ENCODE measurements around the gene HPS5.

- TF ChIP-seq RCOR1 (IDR thresholded peaks at IDR 0.05; ENCODE audit: insufficient replicate concordance, low read length): no peak
- no peak for TF ChIP-seq POLR2A (IDR thresholded peaks at IDR 0.05; ENCODE audit: low read depth, low read length)
- TF ChIP-seq BHLHE40 (IDR thresholded peaks at IDR 0.05; ENCODE audit: low read depth, low read length): no peak
- no peak for TF ChIP-seq RAD21 (IDR thresholded peaks at IDR 0.05; ENCODE audit: low read length)
- no peak for TF ChIP-seq CTCF (conservative IDR thresholded peaks at IDR 0.05; ENCODE audit: low read depth, low read length)
- no peak for TF ChIP-seq MAFK (IDR thresholded peaks at IDR 0.05; ENCODE audit: low read depth, low read length)
- TF ChIP-seq SMC3 (IDR thresholded peaks at IDR 0.05; ENCODE audit: low read depth, low read length): no peak
- TF ChIP-seq ELK1 (IDR thresholded peaks at IDR 0.05; ENCODE audit: borderline replicate concordance, low read depth, low read length): no peak
- no peak for TF ChIP-seq CEBPB (IDR thresholded peaks at IDR 0.05; ENCODE audit: low read depth, low read length)
- no peak for TF ChIP-seq NFE2L2 (IDR thresholded peaks at IDR 0.05; ENCODE audit: low read depth, low read length)
- no peak for TF ChIP-seq RFX5 (IDR thresholded peaks at IDR 0.05; ENCODE audit: low read depth, low read length)
- TF ChIP-seq MAZ (IDR thresholded peaks at IDR 0.05; ENCODE audit: borderline replicate concordance, low read depth, low read length): no peak
These were observed 30.6 kb upstream of the HPS5 start for GRCh38 chr11:18352581-18352980.
